ENCODE measurements around the gene PSMD14.

Gene PSMD14

GRCh38 chr2:161384864-161385263, 76.6 kb downstream of the PSMD14 start:
- no peak for DNase-seq (ENCODE audit: low read depth, low spot score)
- no peak overlapping the region for H3K4me3 ChIP-seq (ENCODE audit: low read depth, low read length)
- in situ Hi-C loops (cut with HindIII; ENCODE audit: low sequenced_read_pairs) = no loop called here
- TF ChIP-seq, protein P1, sequence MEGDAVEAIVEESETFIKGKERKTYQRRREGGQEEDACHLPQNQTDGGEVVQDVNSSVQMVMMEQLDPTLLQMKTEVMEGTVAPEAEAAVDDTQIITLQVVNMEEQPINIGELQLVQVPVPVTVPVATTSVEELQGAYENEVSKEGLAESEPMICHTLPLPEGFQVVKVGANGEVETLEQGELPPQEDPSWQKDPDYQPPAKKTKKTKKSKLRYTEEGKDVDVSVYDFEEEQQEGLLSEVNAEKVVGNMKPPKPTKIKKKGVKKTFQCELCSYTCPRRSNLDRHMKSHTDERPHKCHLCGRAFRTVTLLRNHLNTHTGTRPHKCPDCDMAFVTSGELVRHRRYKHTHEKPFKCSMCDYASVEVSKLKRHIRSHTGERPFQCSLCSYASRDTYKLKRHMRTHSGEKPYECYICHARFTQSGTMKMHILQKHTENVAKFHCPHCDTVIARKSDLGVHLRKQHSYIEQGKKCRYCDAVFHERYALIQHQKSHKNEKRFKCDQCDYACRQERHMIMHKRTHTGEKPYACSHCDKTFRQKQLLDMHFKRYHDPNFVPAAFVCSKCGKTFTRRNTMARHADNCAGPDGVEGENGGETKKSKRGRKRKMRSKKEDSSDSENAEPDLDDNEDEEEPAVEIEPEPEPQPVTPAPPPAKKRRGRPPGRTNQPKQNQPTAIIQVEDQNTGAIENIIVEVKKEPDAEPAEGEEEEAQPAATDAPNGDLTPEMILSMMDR (IDR thresholded peaks at IDR 0.05; ENCODE audit: low read depth, low read length) = no peak

DNA sequence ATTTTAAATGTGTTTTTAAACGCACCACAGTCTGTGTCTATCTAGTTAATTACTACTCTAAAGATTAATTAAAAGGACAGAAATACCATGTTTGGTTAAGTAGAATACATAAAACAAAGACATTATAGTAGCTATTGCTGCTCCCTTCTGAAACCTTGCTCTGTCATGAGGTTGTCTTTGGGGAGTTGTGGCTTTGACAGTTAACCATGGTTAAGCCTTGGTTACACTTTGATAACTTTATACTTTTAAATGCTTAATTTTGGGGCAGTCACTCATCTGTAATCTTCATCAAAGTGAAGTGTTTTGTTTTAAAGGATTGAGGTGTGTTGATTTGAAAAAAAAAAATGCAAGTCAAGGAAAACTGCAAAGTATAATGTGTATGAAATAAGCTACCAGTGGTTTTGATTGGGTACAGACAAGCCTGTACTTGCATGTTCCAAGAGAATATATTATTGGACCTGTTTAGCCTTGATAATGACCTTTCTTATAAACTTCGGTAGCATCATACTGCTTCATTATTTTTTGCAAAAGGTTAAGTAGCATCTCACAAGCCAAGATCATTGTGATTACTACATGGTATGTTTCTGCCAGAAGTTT, 78.1 kb downstream of the PSMD14 start:
- in situ Hi-C loops (cut with HindIII; ENCODE audit: low sequenced_read_pairs) = no loop called here
- H3K4me3 ChIP-seq (ENCODE audit: low read depth, low read length) = no peak overlapping the region
- TF ChIP-seq, protein P1 (IDR thresholded peaks at IDR 0.05; ENCODE audit: low read depth, low read length) = no peak
- no peak for DNase-seq (ENCODE audit: low read depth, low spot score)

- no peak for DNase-seq (ENCODE audit: low read depth, low spot score)
- in situ Hi-C loops (cut with HindIII; ENCODE audit: low sequenced_read_pairs) = no loop called here
- TF ChIP-seq, protein P1 (IDR thresholded peaks at IDR 0.05; ENCODE audit: low read depth, low read length) = no peak
- no peak overlapping the region for H3K4me3 ChIP-seq (ENCODE audit: low read depth, low read length)
Observed at GRCh38 chr2:161388146-161388779, 80.0 kb downstream of the PSMD14 start.

- DNase-seq (ENCODE audit: low read depth, low spot score) = no peak
- in situ Hi-C loops (cut with HindIII; ENCODE audit: low sequenced_read_pairs) = no loop called here
- no peak overlapping the region for H3K4me3 ChIP-seq (ENCODE audit: low read depth, low read length)
- TF ChIP-seq, protein P1 (IDR thresholded peaks at IDR 0.05; ENCODE audit: low read depth, low read length) = no peak
Observed at GRCh38 chr2:161391737-161392506, 83.7 kb downstream of the PSMD14 start.

- no peak for DNase-seq (ENCODE audit: low read depth, low spot score)
- in situ Hi-C loops (cut with HindIII; ENCODE audit: low sequenced_read_pairs) = no loop called here
- TF ChIP-seq, protein P1 (IDR thresholded peaks at IDR 0.05; ENCODE audit: low read depth, low read length) = no peak
- no peak overlapping the region for H3K4me3 ChIP-seq (ENCODE audit: low read depth, low read length)
Observed at GRCh38 chr2:161400076-161400475, 91.9 kb downstream of the PSMD14 start.

- H3K4me3 ChIP-seq (ENCODE audit: low read depth, low read length) = no peak overlapping the region
- in situ Hi-C loops (cut with HindIII; ENCODE audit: low sequenced_read_pairs) = no loop called here
- DNase-seq (ENCODE audit: low read depth, low spot score) = no peak
- TF ChIP-seq, protein P1 (IDR thresholded peaks at IDR 0.05; ENCODE audit: low read depth, low read length) = no peak
Observed at GRCh38 chr2:161402297-161402696, 94.1 kb downstream of the PSMD14 start.
